HG02642 (cell line): ENCODE results near the gene YWHAH.

Source experiments
- ATAC-seq: cut with Tn5 transposase; IDR thresholded peaks from one replicate; pipeline ENCODE4 v1.9.1; 2021; ENCODE audit warnings: mild to moderate bottlenecking; ENCODE audit not compliant: unreplicated experiment, poor library complexity

The YWHAH gene

DNA sequence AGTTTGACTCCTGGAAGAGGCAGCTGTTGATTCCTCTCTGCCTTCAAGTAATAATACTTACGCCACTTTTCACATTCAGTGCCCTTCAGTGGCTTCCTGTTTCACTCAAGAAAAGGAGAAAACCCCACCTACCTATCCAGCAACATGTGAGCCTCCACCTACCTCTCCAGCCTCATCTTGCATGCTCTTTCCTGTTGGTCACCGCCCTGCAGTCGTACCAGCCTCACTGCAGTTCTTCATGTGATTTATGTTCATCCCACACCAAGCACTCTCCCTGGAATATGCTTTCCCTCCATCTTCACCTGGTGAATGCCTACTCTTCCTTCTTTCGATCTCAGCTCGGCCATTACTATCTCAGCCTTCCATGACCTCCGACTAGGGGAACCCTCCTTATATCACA lies 21.8 kb upstream of the YWHAH start:
- ATAC-seq: no peak

DNA sequence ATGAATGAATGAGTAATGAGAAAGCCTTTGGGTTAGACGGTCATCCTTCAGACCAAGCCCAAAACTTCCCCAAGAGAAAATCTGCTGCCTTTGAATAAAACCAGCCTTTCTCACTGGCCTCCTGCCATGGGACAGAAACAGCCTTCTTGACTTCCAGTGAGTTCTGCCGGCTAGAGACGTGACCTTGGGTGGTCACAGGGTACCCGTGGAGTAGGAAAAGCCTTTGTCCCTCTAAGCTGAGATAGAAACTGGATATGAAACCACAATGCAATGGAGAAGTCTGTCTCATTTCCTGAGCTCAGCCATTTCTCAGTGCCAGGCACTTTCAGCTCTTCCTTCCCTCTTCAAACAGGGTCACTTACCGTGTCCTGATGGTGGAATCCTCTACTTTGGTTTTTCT lies 21.2 kb upstream of the YWHAH start:
- no peak for ATAC-seq

DNA sequence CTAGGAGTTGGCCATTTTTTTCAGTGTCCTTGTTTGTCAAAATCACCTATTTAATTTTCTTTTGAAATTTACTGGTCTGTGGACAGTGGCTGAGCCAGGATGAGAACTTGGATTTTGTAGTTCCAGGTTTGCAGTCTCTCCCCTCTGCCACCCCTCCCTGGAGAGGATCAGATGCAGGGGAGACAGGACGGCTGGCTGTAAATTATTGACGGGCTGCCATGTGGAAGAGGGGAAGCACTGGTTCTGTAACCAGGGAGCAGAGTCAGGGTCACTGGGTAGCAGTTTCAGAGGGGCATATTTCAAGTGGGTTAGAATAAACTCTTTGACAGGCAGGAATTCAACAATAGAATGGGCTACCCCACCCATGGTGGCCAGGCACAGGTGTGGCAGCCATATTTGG lies 20.6 kb upstream of the YWHAH start:
- ATAC-seq: no peak

GRCh38 chr22:31925056-31925455 lies 19.3 kb upstream of the YWHAH start:
- no peak for ATAC-seq

DNA sequence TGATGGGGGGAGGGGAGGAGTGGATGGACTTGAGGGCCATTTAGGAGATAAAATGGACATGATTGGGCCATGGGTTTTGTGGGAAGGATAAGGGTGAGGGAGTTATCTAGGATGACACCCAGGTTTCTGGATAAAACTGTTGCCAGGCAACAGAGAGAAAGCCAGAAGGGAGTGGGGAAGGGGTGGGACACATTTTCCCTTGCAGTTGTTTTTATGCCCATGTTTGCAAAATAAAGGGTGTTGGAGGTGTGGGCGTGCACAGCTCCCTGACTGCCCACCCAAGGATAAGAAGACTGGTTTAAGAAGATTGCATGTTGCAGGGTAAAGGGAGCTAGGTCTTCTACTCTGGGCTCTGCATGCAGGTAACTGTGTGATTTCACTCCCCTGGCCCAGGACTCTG lies 18.3 kb upstream of the YWHAH start:
- ATAC-seq: no peak

DNA sequence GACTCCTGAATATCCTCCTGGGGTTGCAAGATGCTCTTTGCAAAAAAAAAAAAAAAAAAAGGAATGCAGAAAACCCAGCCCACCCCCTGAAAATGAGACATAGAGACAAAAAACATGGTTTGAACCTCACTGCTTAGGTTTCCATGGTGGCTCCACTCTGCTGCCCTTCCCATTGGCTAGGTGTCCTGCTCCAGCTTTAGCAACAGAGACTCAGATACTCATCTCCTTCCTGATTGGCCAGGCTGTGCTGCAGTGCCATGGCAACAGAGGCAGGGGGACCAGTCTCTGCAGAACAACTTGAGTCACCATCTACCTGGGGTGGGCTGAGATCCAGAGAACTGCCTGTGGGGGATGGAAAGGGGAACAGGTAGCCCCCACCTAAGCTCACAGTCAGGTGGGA lies 17.4 kb upstream of the YWHAH start:
- no peak for ATAC-seq

- ATAC-seq: no peak
Observed at GRCh38 chr22:31927562-31927961, 16.8 kb upstream of the YWHAH start.

DNA sequence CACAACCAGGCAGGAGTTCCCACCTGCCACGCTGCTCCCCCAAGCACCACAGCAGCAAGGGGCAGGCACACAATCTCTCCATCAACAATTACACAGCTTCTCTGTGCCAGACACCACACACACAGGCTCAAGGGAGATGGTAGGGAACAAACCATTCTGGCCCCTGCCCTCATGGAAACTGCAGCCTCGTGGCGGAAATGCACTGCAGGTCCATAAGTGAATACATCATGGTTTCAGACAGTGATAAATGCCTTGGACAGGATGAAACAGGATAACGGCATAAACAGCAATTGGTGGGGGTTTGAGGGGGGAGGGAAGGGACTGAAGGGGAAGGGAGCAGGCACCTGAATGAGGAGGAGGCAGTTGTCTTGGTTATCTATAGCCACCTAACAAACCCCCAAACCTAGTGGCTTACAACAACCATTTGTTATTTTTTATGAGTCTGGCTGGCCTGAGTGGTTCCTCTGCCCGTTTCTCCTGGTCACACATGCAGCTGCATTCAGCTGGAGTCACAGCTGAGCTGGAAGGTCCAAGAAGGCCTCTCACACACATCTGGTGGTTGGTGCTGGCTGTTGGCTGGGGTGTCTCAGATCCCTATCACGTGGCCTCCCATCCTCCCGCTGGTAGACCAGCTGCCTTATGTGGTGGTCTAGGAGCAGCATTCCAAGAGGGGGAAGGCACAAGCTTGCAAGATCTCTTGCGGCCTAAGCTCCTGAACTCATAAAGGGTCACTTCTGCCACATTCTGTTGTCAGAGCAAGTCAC lies 15.0 kb upstream of the YWHAH start:
- ATAC-seq: no peak

- no peak for ATAC-seq
Observed at GRCh38 chr22:31932863-31933262, 11.5 kb upstream of the YWHAH start.

GRCh38 chr22:31933406-31933805 lies 10.9 kb upstream of the YWHAH start:
- ATAC-seq: no peak

GRCh38 chr22:31933816-31934482 lies 10.4 kb upstream of the YWHAH start:
- no peak for ATAC-seq

DNA sequence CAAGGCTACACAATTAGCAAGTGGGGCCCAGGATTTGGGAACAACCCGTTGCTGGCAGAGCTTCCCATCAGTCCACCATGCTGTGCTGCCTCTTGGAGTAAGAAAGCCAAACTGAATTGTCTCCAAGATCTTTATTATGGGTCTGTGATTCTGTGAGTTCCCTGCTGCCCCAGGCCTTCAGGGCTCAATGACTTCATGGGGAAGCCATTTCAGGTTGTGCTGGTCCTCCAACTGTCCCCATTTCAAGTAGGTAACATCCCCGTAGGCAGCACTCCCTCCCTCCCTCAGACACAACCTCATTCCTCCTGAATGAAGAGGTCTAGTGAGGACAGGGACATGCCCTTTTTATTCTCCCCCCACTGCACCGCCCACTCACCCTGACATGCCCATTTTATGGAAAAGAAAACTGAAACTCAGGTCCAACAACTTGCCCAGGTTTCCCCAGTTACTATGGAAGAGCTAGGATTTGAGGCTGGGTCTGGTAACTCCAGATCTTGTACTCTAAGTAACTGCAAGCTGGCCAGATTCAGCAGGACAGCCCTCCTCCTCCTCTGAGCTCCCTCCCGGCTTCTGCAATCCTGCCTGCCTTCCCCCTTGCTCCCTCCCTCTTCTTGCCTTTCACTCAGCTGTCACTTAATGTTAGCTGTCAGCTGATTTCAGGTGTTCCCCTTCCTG lies 8.2 kb upstream of the YWHAH start:
- ATAC-seq: no peak

DNA sequence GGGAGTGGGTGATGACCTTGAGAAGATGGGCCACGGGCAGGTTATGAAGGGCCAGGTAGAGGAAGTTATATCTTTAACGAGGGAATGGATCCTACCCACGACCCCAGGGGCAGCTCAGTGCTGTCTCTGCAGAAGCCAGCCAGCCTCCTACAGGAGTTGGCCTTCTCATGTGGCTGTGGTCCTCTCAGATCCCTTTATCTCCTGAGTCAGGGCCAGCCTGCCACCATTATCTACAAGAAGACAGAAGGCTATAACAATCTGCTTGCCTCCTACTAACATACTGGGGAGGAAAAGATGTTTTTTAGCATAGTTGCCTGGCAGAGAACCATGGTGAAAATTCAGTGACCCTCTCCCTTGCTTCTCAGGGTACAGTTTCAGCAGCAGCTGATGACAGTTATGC lies 7.0 kb upstream of the YWHAH start:
- no peak for ATAC-seq

DNA sequence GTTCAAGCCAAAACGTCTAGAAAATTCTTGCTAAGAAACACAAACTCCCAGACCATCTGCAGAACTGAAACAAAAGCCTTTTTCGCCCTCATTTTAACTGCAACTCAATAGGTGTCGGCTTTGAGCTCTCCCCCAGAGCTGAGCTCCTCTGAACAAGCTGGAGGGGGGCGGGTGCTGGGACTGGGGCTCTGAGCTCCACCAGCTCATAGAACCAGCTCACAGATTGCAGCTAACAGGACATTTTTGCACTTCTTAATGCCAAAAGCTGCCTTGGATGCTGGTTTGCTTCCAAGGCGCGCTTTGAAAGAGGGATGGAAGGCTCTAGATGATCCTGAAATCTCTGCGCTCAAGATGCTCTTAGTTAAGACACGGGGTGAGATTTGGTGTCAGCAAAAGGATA lies 6.0 kb upstream of the YWHAH start:
- ATAC-seq: no peak

DNA sequence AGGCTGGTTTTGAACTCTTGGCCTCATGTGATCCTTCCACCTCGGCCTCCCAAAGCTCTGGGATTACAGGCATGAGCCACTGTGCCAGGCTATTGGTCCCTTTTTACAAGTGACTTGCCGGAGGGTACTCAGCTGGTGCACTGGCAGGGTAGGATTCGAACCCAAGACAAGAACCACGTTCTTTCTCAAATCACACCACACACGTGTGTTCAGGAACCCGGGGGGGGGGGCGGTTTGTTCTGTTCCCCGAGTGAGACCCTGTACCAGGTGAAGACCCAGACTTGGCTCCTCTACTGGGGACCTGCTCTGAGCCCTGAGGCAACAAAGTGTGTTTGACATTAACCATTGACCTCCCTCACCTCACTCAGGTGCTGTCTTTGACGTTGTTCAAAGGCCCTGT lies 3.8 kb upstream of the YWHAH start:
- ATAC-seq: no peak

- no peak for ATAC-seq
Observed at GRCh38 chr22:31942091-31942490, 2.2 kb upstream of the YWHAH start.

DNA sequence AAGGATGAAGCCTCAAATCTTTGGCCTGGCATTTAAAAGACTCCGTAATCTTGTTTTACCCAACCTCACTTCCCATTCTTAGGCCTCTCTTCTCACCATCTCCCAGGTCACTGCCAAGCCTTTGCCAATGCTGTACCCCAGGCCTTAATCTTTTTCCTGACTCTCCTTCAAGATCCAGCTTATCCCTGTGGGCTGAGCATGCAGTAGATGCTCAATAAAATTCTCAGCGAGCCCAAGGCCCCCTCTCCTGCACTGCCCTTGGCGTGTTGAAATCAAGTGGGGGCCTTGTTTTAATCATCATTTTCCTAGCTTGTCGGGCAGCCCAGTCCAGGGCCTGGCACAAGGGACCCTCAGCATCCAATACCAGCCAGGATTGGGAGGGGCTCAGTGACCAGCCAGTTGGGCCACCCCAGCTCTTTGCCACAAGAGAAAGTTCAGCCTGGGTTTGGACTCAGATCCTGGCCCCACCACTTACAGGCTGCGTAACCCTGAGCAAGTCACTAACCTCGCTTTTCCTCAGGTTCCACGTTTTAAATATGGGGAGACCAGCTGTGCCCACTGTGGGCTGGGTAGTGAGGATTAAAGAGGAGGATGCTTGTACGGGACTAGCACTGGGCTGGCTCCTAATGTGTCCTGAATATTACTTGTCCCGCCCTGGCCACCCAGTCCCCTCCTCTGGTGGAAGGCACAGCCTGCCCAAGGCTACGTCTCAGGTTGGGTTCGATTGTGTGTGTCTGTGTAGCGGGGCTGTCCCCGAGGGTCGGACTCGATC lies 943 bp upstream of the YWHAH start:
- no peak for ATAC-seq

DNA sequence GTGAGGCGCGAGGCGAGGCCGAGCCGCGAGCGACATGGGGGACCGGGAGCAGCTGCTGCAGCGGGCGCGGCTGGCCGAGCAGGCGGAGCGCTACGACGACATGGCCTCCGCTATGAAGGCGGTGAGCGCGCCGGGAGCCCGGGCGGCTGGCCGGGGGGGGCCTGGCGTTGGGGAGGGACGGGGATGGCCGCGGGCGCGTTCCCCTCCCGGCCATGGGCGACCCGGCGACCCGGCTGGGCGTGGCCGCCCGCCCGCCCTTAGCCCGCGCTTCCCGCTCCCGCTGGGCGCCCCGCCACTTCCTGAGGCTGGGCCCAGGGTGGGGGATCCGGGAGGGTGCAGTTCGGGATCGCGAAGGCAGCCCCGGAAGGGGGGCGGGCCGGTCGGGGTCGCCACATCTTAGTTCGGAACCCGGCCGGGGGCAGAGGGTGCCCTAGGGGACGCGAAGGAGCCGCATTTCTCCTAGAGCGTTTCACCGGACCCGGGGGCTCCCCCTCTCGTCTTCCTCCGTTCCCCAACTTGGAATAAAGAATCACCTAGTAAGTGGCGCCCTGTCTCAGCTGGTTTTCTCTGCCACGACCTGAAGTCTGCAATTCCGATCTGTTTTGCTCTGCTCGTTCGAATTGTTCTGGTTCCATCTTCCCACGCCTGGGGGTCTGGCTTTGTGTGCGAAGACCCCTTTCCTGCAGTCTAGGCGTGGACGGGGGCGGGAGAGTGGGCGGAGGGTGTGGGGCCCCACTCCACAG lies 536 bp downstream of the YWHAH start:
- peak; percentile 23 for ATAC-seq

- ATAC-seq: no peak
Observed at GRCh38 chr22:31945443-31945855, 1.1 kb downstream of the YWHAH start.
